H1 (cell line): ENCODE results near the gene RPS6KL1. TPM values are rescaled to one million over a fixed set of nuclear protein-coding genes. Genes with fewer than 3 reads are reported as not detected.

Source experiments
- CTCF ChIA-PET: fragments of 300-600 bp; sonication (Branson Sonifier 250); formaldehyde crosslinking; loops from one replicate; lab custom pipeline; 2021; ENCODE audit not compliant: partially characterized antibody; lab: Charles Lee
- POLR2A ChIA-PET: fragments of 300-600 bp; sonication (Branson Sonifier 250); formaldehyde crosslinking; loops from one replicate; lab custom pipeline; 2021; ENCODE audit warnings: inconsistent platforms; ENCODE audit not compliant: partially characterized antibody; lab: Charles Lee
- DNase-seq, 2 experiments: peaks; one replicate each; pipeline versions ENCODE4 v3.0.0 to v3.0.0-alpha.2; 2010 to 2022; ENCODE audit warnings: low spot score in 2 of 2, low read depth in 1 of 2, mixed read lengths in 1 of 2
- FAIRE-seq: peaks from 2 replicates; lab custom pipeline; 2011; peaks lifted over from hg19 to GRCh38; lab: Jason Lieb, UNC
- H2AFZ ChIP-seq: 2 replicates; pipeline ENCODE4 v1.8.1; 2012; ENCODE audit warnings: low read length, inconsistent platforms
- H2AK5ac ChIP-seq: 2 replicates; pipeline ENCODE4 v1.6.1; 2013; ENCODE audit warnings: low read depth, low read length
- H2BK120ac ChIP-seq: replicated peaks from 2 replicates; pipeline ENCODE3; 2013; ENCODE audit warnings: low read depth, low read length, inconsistent platforms
- H2BK12ac ChIP-seq: 2 replicates; pipeline ENCODE4 v1.6.1; 2013; ENCODE audit warnings: low read depth, low read length
- H2BK15ac ChIP-seq: 2 replicates; pipeline ENCODE4 v1.6.1; 2013; ENCODE audit warnings: low read length
- H2BK20ac ChIP-seq: 2 replicates; pipeline ENCODE4 v1.6.1; 2013; ENCODE audit warnings: low read length
- H2BK5ac ChIP-seq: 2 replicates; pipeline ENCODE4 v1.6.1; 2013; ENCODE audit warnings: low read depth, low read length
- H3K14ac ChIP-seq: 2 replicates; pipeline ENCODE4 v1.6.1; 2013; ENCODE audit warnings: inconsistent platforms; ENCODE audit not compliant: insufficient read length
- H3K18ac ChIP-seq: 2 replicates; pipeline ENCODE4 v1.6.1; 2013; ENCODE audit warnings: low read length; ENCODE audit errors: extremely low read depth
- H3K23ac ChIP-seq: 2 replicates; pipeline ENCODE4 v1.6.1; 2013; ENCODE audit warnings: inconsistent platforms; ENCODE audit not compliant: insufficient read length
- H3K23me2 ChIP-seq: 2 replicates; pipeline ENCODE4 v1.6.1; 2013; ENCODE audit warnings: low read depth, low read length
- H3K27ac ChIP-seq: 2 replicates; pipeline ENCODE4 v1.6.1; 2011; ENCODE audit warnings: low read depth, low read length, inconsistent platforms
- H3K27me3 ChIP-seq, 4 experiments: replicated peaks in 1 of 4; 1 replicate in 1 of 4; 2 replicates in 3 of 4; pipeline versions ENCODE4 v1.6.1 to v1.8.1; 2011 to 2013; ENCODE audit warnings: low read length in 3 of 4, mild to moderate bottlenecking in 3 of 4, inconsistent platforms in 2 of 4, mixed read lengths in 2 of 4, moderate library complexity in 1 of 4; ENCODE audit not compliant: control insufficient read depth in 3 of 4, insufficient read depth in 3 of 4; ENCODE audit errors: extremely low read depth in 1 of 4
- H3K36me3 ChIP-seq, 4 experiments: 2 replicates each; pipeline versions ENCODE4 v1.6.1 to v1.8.1; 2011 to 2013; ENCODE audit warnings: mild to moderate bottlenecking in 4 of 4, low read length in 3 of 4, moderate library complexity in 2 of 4, control low read depth in 1 of 4, inconsistent platforms in 1 of 4; ENCODE audit not compliant: insufficient read depth in 4 of 4, control insufficient read depth in 2 of 4
- H3K4ac ChIP-seq: replicated peaks from 2 replicates; pipeline ENCODE3; 2013; ENCODE audit warnings: low read length, low read depth, mixed read lengths, inconsistent platforms; ENCODE audit not compliant: insufficient read length
- H3K4me1 ChIP-seq, 4 experiments: replicated peaks in 1 of 4; 1 replicate in 1 of 4; 2 replicates in 3 of 4; pipeline versions ENCODE4 v1.6.1 to v1.8.1; 2011 to 2013; ENCODE audit warnings: low read length in 3 of 4, inconsistent platforms in 2 of 4, mixed read lengths in 1 of 4; ENCODE audit not compliant: insufficient read depth in 4 of 4, control insufficient read depth in 3 of 4
- H3K4me2 ChIP-seq, 2 experiments: 2 replicates each; pipeline versions ENCODE4 v1.6.1 to v1.8.1; 2011 to 2013; ENCODE audit warnings: low read depth in 2 of 2, low read length in 2 of 2, control low read depth in 1 of 2, inconsistent platforms in 1 of 2, mild to moderate bottlenecking in 1 of 2; ENCODE audit not compliant: insufficient read depth in 1 of 2
- H3K4me3 ChIP-seq, 4 experiments: fragments of 200-600, 300-600 bp in 1 of 4; sonication (generic), shearing (Covaris generic), sonication (Bioruptor Twin) in 1 of 4; 2 replicates each; pipeline versions ENCODE4 v1.5.1 to v1.8.1; 2011 to 2016; ENCODE audit warnings: low read length in 4 of 4, low read depth in 3 of 4, control low read depth in 2 of 4, inconsistent platforms in 2 of 4, mild to moderate bottlenecking in 2 of 4, mixed read lengths in 1 of 4, moderate library complexity in 1 of 4; ENCODE audit not compliant: insufficient read depth in 2 of 4; ENCODE audit errors: extremely low read depth in 1 of 4
- H3K56ac ChIP-seq: replicated peaks from 2 replicates; pipeline ENCODE3; 2013; ENCODE audit warnings: low read depth, mild to moderate bottlenecking, mixed read lengths, low read length, inconsistent platforms; ENCODE audit not compliant: insufficient read length
- H3K79me1 ChIP-seq: 2 replicates; pipeline ENCODE4 v1.6.1; 2013; ENCODE audit warnings: low read depth, low read length, control low read depth
- H3K79me2 ChIP-seq, 2 experiments: 2 replicates each; pipeline versions ENCODE4 v1.6.1 to v1.8.1; 2012 to 2013; ENCODE audit warnings: low read length in 2 of 2, mild to moderate bottlenecking in 2 of 2, inconsistent platforms in 1 of 2; ENCODE audit not compliant: insufficient read depth in 2 of 2, control insufficient read depth in 1 of 2
- H3K9ac ChIP-seq, 4 experiments: replicated peaks in 1 of 4; 1 replicate in 1 of 4; 2 replicates in 3 of 4; pipeline versions ENCODE4 v1.6.1 to v1.8.1; 2011 to 2013; ENCODE audit warnings: low read depth in 3 of 4, low read length in 3 of 4, control low read depth in 2 of 4, mild to moderate bottlenecking in 2 of 4, moderate library complexity in 2 of 4, inconsistent platforms in 1 of 4; ENCODE audit errors: extremely low read depth in 1 of 4
- H3K9me3 ChIP-seq, 2 experiments: 2 replicates each; pipeline versions ENCODE4 v1.6.1 to v1.8.1; 2012 to 2013; ENCODE audit warnings: mild to moderate bottlenecking in 2 of 2, moderate library complexity in 2 of 2, control low read depth in 1 of 2, inconsistent platforms in 1 of 2, low read depth in 1 of 2, low read length in 1 of 2, mixed read lengths in 1 of 2; ENCODE audit not compliant: insufficient read depth in 2 of 2
- H4K20me1 ChIP-seq, 2 experiments: replicated peaks in 1 of 2; 2 replicates each; pipeline versions ENCODE3 to v1.8.1; 2011 to 2013; ENCODE audit warnings: inconsistent platforms in 2 of 2, low read length in 2 of 2, mild to moderate bottlenecking in 1 of 2; ENCODE audit not compliant: insufficient read depth in 2 of 2, control insufficient read depth in 1 of 2
- H4K5ac ChIP-seq: 2 replicates; pipeline ENCODE4 v1.6.1; 2013; ENCODE audit warnings: low read length, low read depth, mixed read lengths, inconsistent platforms; ENCODE audit not compliant: insufficient read length
- H4K8ac ChIP-seq: 2 replicates; pipeline ENCODE4 v1.8.0; 2013; ENCODE audit warnings: mild to moderate bottlenecking, moderate library complexity, low read length, inconsistent platforms; ENCODE audit not compliant: insufficient read depth; ENCODE audit errors: extremely low read depth
- H4K91ac ChIP-seq: replicated peaks from 2 replicates; pipeline ENCODE3; 2013; ENCODE audit warnings: low read length, mixed read lengths, inconsistent platforms; ENCODE audit not compliant: insufficient read length
- CBX8 ChIP-seq: fragments of 300-800, 300-1000 bp; sonication (generic); IDR thresholded peaks from 2 replicates; pipeline ENCODE4 v1.7.1; 2016; ENCODE audit warnings: low read depth, low read length, borderline replicate concordance
- CHD2 ChIP-seq: IDR thresholded peaks from 2 replicates; pipeline ENCODE4 v1.6.1; 2012; ENCODE audit warnings: low read length, improper control_type of control experiment
- GTF2F1 ChIP-seq: IDR thresholded peaks from 2 replicates; pipeline ENCODE4 v1.6.1; 2012; ENCODE audit warnings: low read depth, low read length, improper control_type of control experiment, borderline replicate concordance
- HDAC2 ChIP-seq, 2 experiments: fragments of 300-600 bp in 1 of 2; sonication (generic) in 1 of 2; IDR thresholded peaks; 2 replicates each; pipeline ENCODE4 v1.6.1; 2011 to 2012; ENCODE audit warnings: low read depth in 2 of 2, low read length in 2 of 2, mild to moderate bottlenecking in 2 of 2, moderate library complexity in 2 of 2, borderline replicate concordance in 1 of 2, inconsistent platforms in 1 of 2
- PHF8 ChIP-seq: fragments of 200-600 bp; sonication (generic); conservative IDR thresholded peaks from 2 replicates; pipeline ENCODE4 v1.7.1; 2012; ENCODE audit warnings: low read depth, mild to moderate bottlenecking, inconsistent platforms, low read length, moderate library complexity
- POLR2A ChIP-seq, 2 experiments: IDR thresholded peaks; 1 replicate in 1 of 2; 2 replicates in 1 of 2; pipeline ENCODE4 v1.6.1; 2011; ENCODE audit warnings: low read depth in 2 of 2, low read length in 2 of 2, mild to moderate bottlenecking in 2 of 2; ENCODE audit errors: control extremely low read depth in 1 of 2
- RAD21 ChIP-seq, 2 experiments: IDR thresholded peaks in 1 of 2; conservative IDR thresholded peaks in 1 of 2; 2 replicates each; pipeline ENCODE4 v1.6.1; 2011; ENCODE audit warnings: low read depth in 2 of 2, low read length in 2 of 2, improper control_type of control experiment in 1 of 2, inconsistent platforms in 1 of 2, mild to moderate bottlenecking in 1 of 2, moderate library complexity in 1 of 2
- RBBP5 ChIP-seq: IDR thresholded peaks from 2 replicates; pipeline ENCODE4 v1.7.1; 2012; ENCODE audit warnings: low read depth, mild to moderate bottlenecking, inconsistent platforms, low read length, moderate library complexity, borderline replicate concordance
- RNF2 ChIP-seq: fragments of 200-900, 300-1000 bp; sonication (generic); IDR thresholded peaks from 2 replicates; pipeline ENCODE4 v1.7.1; 2016; ENCODE audit warnings: borderline replicate concordance, low read depth, mild to moderate bottlenecking, antibody characterized with exemption, low read length; ENCODE audit not compliant: poor library complexity, severe bottlenecking; ENCODE audit errors: missing control alignments
- SUZ12 ChIP-seq: fragments of 200-600 bp; sonication (generic); IDR thresholded peaks from 2 replicates; pipeline ENCODE4 v1.6.1; 2012; ENCODE audit warnings: mild to moderate bottlenecking, inconsistent platforms, low read length, moderate library complexity, mixed read lengths
- TAF7 ChIP-seq: optimal IDR thresholded peaks from 2 replicates; pipeline ENCODE3; 2011; ENCODE audit warnings: low read depth, mild to moderate bottlenecking, inconsistent platforms, low read length, moderate library complexity, borderline replicate concordance
- WGBS, 2 experiments: shearing (Covaris generic) in 1 of 2; methylation state at CpG; one replicate each; pipeline versions ENCODE4 v1.1.6 to v1.1.7; 2013 to 2015; ENCODE audit warnings: low lambda C conversion rate in 2 of 2, mixed read lengths in 2 of 2, inconsistent platforms in 1 of 2, low coverage in 1 of 2, missing lambda C conversion rate in 1 of 2; ENCODE audit not compliant: insufficient replicate concordance in 2 of 2, insufficient coverage in 1 of 2, insufficient read length in 1 of 2; ENCODE audit errors: extremely low coverage in 1 of 2, missing lambda C conversion rate in 1 of 2; 5-methylcytosine and 5-hydroxymethylcytosine counted together
- polyA plus RNA-seq, 7 experiments: library from polyadenylated mRNA; depleted of rRNA in 3 of 7; stranded (reverse) in 5 of 7; unstranded in 2 of 7; fragments of >200 nt in 5 of 7; fragments of 200-250 nt in 2 of 7; gene quantifications; 1 replicate in 5 of 7; 2 replicates in 1 of 7; 4 replicates in 1 of 7; pipeline versions ENCODE4 v1.2.1 to v1.2.3, GENCODE V29; 2011 to 2013; ENCODE audit warnings: missing spikeins in 2 of 7, mixed read lengths in 2 of 7
- total RNA-seq: library from RNA; stranded (reverse); fragmentation: NEBNext Ultra II Directional; extraction: Animal tissue kit (Norgen Biotek cat#: 25700); gene quantifications from 2 replicates; pipeline ENCODE4 v1.2.1, GENCODE V29; 2021
- TF ChIP-seq, protein P1 (sequence below): IDR thresholded peaks from 2 replicates; pipeline ENCODE4 v1.6.1; 2012; ENCODE audit warnings: inconsistent platforms

Gene RPS6KL1
- total and polyA plus RNA-seq, 2 of the 8 experiments (the other 6 are each of a cell fraction or from before 2014, with no cell fraction given) = 9.8 to 13.8 TPM

DNA sequence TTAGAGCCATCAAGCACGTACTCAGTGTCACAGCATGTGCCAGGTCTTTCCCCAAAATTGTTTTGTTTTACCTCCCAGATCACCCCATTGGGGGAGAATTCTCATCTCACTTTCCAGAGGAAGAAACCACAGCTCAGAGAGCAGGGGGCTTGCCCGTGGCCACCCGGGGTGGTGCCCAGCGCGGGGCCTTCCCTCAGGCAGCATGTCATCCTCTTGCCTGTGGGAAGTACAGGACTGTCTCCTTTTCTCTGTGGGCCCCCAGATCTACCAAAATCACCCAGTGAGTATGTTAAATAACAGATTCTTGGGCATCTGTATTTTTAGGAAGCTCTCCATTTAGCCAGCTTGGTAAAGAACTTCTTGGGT, 5.9 kb downstream of the RPS6KL1 start:
- Histone ChIP-seq H3K14ac (no peak overlapping the region), H3K23me2 (no peaks in the 10 kb centered on the region), H3K23ac (no peak overlapping the region), H2AK5ac (no peak overlapping the region), H2BK15ac (no peak overlapping the region), H4K91ac (no peak overlapping the region), H3K4ac (no peak overlapping the region), H4K5ac (no peak overlapping the region), H2BK20ac (no peak overlapping the region), H3K4me3 (no peak overlapping the region), H3K79me1 (no peaks in the 10 kb centered on the region), H3K36me3 (peaks cover 0 to 3% (median 0%) of the 10 kb centered on the region in 4 experiments; a peak in 3 of 8 replicates), H3K4me1 (no peaks in the 10 kb centered on the region; a peak in 1 of 7 replicates), H4K20me1 (no peaks in the 10 kb centered on the region), H2AFZ (no peak overlapping the region), H3K18ac (no peak overlapping the region), H3K4me2 (no peak overlapping the region), H3K9ac (no peak overlapping the region), H2BK12ac (no peak overlapping the region), H2BK5ac (no peak overlapping the region), H3K56ac (no peak overlapping the region), H3K9me3 (no peaks in the 10 kb centered on the region), H3K27ac (no peak overlapping the region), H2BK120ac (no peak overlapping the region), H4K8ac (no peak overlapping the region), H3K79me2 (no peaks in the 10 kb centered on the region), H3K27me3 (no peaks in the 10 kb centered on the region)
- ChIA-PET CTCF (interaction anchor here (0.8 to 2.8 kb wide), 7 partner anchors 9 to 172 kb away, joined by 3 to 18 read pairs (median 7); no protein-coding TSS in a partner anchor), POLR2A (interaction anchor here (1.0 to 2.7 kb wide), 2 partner anchors 9 to 11 kb away, joined by 3 to 11 read pairs; no protein-coding TSS in a partner anchor)
- no peak for FAIRE-seq
- no peak for TF ChIP-seq RBBP5
- no peak for TF ChIP-seq SUZ12
- TF ChIP-seq CHD2 = no peak
- no peak for TF ChIP-seq PHF8
- no peak for TF ChIP-seq TAF7
- no peak for TF ChIP-seq CBX8
- TF ChIP-seq POLR2A (IDR thresholded peaks at IDR 0.05; ENCODE audit: control extremely low read depth in 1 of 2, low read depth in 2 of 2, low read length in 2 of 2) = no peak
- no peak for TF ChIP-seq RAD21 (IDR thresholded peaks at IDR 0.05 in 1 of 2, conservative IDR thresholded peaks at IDR 0.05 in 1 of 2; ENCODE audit: low read depth in 2 of 2, low read length in 2 of 2)
- no peak for TF ChIP-seq HDAC2 (IDR thresholded peaks at IDR 0.05; ENCODE audit: borderline replicate concordance in 1 of 2, low read depth in 2 of 2, low read length in 2 of 2)
- TF ChIP-seq, protein P1, sequence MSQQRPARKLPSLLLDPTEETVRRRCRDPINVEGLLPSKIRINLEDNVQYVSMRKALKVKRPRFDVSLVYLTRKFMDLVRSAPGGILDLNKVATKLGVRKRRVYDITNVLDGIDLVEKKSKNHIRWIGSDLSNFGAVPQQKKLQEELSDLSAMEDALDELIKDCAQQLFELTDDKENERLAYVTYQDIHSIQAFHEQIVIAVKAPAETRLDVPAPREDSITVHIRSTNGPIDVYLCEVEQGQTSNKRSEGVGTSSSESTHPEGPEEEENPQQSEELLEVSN = no peak
- no peak for TF ChIP-seq RNF2
- no peak for TF ChIP-seq GTF2F1
- DNase-seq = no peak
- 96% methylated on average over 5 of the region's 5 CpGs; no CpG with 5 or more reads in 1 of the 2 experiments for WGBS, 2 experiments
